GM10248 (cell line): ENCODE data around the gene PNMA3.
"Not testable (repeated sequence)": the region's sequence is repeated elsewhere in the genome, so short reads cannot be mapped to it uniquely, and the experiment has no call there.

ENCODE experiments used
- CTCF ChIA-PET: fragments of 300-600 bp; sonication (Branson Sonifier 250); formaldehyde crosslinking; extraction: SDS; loops from one replicate; lab custom pipeline; 2021; ENCODE audit warnings: antibody characterized with exemption; lab: Yijun Ruan, JAX
- POLR2A ChIA-PET: fragments of 350-650 bp; sonication (Branson Sonifier 250); formaldehyde crosslinking; extraction: SDS; loops from one replicate; lab custom pipeline; 2020; ENCODE audit warnings: antibody characterized with exemption; lab: Yijun Ruan, JAX
- DNase-seq: peaks from one replicate; pipeline ENCODE4 v3.0.0; 2012; ENCODE audit errors: extremely low spot score
- TF ChIP-seq, protein P1 (sequence below): IDR thresholded peaks from 2 replicates; pipeline ENCODE4 v1.5.1; 2012; ENCODE audit warnings: mild to moderate bottlenecking, low read depth; ENCODE audit errors: extremely low read depth, missing control alignments, control extremely low read depth

Gene PNMA3

DNA sequence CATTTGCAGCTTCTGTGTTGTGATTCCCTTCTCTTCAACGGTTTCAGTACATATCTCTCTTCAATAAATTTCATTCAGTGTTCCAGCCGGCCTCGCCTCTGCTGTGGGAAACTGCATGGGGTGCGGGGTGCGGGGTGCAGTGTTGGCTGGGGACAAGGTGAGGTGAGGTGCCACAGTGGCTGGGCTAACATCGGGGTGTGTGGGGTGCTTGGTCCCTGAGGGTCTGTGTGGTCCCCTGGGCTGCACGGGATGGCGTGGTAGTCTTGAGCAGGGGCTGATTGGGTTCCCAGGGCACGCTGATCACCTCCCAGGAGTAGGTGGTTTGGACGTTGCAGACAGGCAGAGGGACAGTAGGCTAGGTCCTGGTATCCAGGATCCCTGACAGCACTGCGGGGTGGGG is 18.7 kb downstream of the PNMA3 start:
- CTCF ChIA-PET: no interaction called here
- TF ChIP-seq, protein P1, sequence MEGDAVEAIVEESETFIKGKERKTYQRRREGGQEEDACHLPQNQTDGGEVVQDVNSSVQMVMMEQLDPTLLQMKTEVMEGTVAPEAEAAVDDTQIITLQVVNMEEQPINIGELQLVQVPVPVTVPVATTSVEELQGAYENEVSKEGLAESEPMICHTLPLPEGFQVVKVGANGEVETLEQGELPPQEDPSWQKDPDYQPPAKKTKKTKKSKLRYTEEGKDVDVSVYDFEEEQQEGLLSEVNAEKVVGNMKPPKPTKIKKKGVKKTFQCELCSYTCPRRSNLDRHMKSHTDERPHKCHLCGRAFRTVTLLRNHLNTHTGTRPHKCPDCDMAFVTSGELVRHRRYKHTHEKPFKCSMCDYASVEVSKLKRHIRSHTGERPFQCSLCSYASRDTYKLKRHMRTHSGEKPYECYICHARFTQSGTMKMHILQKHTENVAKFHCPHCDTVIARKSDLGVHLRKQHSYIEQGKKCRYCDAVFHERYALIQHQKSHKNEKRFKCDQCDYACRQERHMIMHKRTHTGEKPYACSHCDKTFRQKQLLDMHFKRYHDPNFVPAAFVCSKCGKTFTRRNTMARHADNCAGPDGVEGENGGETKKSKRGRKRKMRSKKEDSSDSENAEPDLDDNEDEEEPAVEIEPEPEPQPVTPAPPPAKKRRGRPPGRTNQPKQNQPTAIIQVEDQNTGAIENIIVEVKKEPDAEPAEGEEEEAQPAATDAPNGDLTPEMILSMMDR: no peak
- POLR2A ChIA-PET: no interaction called here
- DNase-seq: no peak

DNA sequence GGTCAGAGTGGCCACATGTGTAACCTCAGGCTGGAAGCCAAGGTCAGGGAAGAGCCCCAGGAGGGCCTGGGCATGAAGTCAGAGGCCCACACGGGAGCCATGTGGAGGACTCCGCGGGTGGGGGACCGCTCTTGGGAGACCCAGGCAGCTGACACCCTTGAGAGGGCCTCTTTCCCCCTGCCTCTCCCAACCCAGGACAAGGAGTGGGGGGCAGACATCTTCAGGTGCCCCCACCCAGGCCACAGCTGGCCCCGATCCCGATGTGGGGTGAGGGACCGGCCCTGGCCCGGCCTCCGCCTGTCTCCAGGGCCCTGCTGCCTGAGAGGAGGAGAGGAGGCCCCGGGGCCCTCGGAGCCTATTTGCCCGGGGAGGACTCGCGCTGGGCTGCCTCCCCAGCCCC is 19.1 kb downstream of the PNMA3 start:
- TF ChIP-seq, protein P1: no peak
- POLR2A ChIA-PET: no interaction called here
- no peak for DNase-seq
- CTCF ChIA-PET: no interaction called here

DNA sequence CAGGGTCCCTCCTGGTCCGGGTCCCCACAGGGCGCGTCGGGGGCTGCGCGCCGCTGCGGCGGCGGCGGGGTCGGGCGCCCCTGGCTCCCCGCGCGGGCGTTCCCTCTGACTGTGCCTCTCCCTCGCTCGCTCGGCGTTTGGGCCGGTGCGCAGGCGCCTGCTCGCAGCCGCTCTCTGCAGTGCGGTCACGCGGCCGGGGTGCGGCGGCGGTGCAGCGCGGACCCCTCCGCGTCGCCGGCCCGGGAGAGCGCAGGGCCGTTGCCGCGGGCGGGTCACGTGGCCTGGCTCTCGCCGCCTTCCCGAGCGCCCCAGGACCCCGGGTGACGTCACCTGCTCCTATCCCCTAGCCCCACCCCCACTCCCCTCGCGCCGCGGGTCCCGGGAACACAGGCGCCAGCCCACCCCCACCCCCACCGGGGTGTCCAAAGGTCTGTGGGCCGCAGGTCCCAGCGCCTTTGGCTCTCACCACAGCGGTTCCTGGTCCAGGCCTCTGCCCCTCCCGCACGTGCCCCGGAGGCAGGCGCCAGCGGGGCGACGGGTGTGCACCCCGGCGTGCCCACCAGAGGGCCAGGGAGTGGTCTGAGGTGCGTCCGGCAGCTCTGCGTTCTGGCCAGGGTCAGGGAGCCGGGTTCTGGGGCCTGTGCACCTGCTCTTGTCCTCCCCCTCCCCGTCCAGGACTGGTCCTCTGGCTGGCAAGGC is 21.3 kb downstream of the PNMA3 start:
- POLR2A ChIA-PET, DNase-seq, CTCF ChIA-PET: not testable (repeated sequence)

DNA sequence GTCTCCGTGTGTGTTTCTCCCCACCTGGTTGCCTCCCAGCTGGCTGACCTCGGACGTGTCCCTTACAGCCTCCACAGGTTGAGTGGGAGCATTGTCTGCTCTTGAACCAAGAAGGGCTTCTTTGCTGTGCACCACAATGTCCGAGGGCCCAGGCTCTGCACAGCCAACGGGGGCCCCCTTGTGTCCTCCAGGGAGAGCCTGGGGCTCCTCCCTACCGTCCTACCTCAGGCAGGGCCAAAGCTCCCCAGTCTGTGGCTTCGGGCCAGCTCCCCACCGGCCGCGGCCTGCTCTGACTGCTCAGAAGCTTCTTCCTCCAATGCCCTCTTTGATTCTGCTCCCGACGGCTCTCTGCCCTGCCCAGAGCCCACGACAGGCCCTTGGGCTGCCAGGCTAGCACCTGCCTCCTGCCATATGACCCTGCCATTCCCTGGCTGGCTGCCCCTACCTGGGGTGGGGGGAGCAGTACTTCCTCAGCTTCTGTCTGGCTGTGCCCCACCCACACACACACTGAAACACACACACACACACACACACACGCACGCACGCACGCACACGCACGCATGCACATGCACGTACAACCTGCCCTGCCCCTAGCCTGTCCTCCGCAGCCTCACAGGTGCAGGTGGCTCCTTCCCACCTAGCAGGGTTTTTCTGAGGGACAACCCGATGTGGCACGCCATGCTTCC is 27.1 kb downstream of the PNMA3 start:
- DNase-seq, POLR2A ChIA-PET, CTCF ChIA-PET: not testable (repeated sequence)

DNA sequence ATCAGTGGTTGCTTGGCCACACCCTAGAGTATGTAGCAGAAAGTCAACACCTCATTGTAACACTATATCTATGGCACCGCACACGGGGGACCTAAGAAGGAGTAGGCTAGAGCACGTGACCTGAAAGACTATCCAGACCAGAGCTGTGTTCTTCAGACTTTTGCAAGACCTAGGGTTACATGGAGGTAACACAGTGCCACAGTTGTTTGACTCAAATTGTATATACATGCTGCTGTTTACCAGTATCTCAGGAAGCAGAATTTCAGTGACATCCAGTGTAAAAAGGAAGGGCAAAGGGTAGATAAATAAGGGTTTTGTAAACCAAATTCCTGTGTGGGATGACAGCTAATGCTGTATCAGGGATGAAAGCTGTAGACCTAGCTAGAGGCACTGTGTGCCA is 46.1 kb downstream of the PNMA3 start:
- POLR2A ChIA-PET: no interaction called here
- no peak for DNase-seq
- CTCF ChIA-PET: no interaction called here
- TF ChIP-seq, protein P1: no peak

DNA sequence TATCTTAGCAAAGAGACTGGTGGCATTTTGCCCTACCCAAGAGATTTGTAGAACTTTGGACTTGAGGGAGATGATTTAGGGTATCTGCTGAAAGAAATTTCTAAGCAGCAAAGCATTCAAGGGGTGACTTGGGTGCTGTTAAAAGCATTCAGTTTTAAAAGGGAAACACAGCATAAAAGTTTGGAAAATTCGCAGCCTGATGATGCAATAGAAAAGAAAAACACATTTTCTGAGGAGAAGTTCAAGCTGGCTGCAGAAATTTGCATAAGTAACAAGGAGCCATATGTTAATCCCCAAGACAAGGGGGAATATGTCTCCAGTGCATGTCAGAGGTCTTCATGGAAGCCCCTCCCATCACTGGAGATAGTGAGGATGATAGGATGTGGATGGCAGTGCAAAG is 48.7 kb downstream of the PNMA3 start:
- POLR2A ChIA-PET, DNase-seq, CTCF ChIA-PET: not testable (repeated sequence)

DNA sequence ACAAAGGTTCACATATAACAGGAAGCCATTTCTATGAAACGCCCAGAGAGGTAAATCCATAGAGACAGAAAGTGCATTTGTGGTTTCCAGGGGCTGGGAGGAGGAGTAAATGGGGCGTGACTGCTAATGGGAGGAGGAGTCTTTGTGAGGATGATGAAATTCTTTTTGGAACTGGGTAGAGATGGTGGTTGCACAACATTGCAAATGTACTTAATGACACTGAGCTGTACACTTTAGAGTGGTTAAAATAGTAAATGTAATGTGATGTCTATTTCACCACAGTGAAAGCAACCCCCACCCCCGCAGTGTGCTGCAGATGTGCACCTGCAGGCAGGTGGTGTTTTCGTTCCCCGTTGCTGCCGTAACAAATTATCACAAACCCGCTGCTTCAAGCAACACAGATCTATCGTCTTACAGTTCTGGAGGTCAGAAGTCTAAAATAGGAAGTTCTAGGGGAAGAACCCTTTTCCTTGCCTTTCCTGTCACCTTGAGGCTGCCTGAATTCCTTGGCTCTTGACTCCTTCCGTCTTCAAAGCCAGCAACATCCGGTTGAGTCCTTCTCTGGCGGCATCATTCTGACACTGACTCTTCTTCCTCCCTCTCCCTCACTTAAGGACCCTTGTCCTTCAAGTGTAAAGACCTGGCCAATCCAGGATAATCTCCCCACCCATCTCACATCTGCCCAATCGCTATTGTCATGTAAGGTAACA is 50.0 kb downstream of the PNMA3 start:
- DNase-seq, POLR2A ChIA-PET: not testable (repeated sequence)

More for the DNA sequence above, 50.0 kb downstream of the PNMA3 start:
- CTCF ChIA-PET: not testable (repeated sequence)
